ENCODE data around the gene WSCD1.

Gene WSCD1

DNA sequence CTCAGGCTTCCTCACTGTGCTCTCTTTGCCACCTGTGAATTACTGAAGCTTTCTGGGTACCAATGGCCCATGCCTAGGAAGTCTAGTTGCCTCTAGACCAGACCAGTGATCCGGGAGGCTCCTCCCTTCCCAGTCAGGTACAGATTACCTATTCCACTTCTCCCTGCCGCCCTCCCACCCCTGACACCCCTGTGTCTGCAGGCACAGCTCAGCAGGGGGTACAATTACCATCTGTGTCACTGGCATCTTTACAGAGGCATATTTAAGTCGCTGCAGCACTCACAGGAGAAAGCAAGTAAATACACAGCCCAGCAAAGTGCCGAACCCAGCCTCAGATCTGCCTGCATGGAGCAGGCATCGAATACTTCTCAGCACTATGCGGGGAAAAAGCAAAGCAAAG, 5.3 kb upstream of the WSCD1 start:
- no peak for DNase-seq

DNA sequence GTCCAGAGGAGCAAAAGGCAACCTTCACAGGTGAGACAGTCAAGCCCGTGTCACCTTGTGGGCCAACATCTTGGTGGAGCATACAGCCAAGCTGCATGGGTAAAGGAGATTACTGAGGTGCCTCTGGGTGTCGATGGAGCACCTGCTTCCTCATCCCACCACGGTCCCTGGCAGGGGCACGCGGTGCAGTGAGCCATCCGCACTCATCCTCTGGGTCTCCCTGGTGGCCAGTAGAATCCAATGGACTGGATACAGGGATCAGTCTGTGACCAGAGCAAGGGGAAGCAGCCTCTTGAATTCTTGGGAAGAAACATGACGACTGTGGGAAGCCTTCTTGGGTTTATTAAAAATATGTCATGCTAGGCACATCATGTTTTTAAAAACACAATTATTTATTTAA, 4.8 kb upstream of the WSCD1 start:
- no peak for DNase-seq

DNA sequence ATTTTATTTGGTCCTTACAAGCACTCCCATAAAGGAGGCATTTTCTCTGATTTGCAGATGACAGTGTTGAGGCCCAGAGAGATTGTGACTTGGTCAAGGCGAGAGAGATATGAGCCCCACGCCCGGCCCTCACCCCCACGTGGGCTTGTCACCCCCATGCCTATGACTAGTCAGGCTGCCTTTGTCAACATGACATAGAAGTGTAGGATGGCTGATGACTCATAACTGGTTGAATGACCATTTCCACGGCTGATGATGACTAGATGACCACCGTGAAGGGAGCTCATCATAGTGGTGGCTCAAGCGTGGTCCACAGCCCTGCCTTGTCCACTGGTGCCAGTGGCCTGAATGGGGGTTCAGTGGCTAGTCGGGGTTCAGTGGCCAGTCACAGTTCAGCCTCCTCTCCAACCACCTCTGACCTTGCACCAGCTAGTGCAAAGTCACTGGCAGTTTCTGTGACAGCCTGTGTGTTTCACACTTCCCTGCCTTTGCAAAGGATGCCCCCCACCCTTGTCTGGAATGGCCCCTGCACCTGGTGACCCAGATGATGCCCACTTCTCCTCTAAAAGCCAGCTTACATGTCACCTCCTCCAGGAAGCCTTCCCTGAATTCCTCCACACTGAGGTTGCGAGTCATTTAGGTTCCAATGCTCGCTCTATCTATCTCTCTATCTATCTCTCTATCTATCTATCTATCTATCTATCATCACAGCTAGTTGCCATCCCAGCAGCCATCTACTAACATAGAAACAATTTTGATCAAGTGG, 3.8 kb upstream of the WSCD1 start:
- no peak for DNase-seq

DNA sequence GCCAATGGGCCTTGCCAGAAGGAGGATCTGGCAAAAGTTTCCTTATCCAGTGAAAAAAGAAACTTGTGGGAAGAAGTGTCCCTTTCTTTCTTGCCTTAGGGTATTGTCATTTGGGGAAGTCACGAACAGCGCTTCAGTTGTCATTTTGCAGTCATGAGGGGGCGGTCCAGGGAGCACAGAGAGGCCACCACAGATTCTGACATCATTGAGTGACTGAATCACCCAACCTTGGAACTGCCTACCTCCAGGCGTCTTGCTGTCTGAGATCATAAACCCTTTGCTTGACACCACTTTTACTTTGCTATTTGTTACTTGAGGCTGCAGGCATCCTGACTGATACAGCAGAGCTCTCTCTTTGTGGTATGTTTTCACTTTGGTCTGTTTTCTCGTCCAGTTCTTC, 3.1 kb upstream of the WSCD1 start:
- no peak for DNase-seq

DNA sequence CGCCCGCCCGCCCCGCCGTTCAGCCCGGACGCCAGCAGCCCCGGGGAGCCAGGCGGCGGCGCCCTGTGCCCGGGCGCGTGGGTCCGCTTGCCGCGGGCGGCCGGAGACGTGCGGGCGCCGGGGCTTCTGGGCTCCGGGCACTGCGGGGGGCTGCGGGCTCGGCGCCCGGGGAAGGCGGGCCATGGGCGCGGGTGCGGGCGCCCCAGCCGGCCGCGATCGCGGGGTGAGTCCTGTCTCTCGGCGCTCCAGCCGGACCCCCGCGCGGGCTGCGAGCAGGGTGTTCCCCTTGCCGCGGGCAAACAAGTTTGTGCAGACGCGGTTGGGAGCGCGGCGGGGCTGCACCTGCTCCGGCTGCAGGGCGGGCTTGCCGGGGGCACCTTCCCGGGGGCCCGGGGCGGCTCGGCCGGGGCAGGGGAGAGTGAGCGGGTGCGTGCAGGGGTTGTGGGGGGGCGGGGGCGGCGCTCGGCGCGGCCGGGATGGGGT, 292 bp downstream of the WSCD1 start:
- no peak for DNase-seq

DNA sequence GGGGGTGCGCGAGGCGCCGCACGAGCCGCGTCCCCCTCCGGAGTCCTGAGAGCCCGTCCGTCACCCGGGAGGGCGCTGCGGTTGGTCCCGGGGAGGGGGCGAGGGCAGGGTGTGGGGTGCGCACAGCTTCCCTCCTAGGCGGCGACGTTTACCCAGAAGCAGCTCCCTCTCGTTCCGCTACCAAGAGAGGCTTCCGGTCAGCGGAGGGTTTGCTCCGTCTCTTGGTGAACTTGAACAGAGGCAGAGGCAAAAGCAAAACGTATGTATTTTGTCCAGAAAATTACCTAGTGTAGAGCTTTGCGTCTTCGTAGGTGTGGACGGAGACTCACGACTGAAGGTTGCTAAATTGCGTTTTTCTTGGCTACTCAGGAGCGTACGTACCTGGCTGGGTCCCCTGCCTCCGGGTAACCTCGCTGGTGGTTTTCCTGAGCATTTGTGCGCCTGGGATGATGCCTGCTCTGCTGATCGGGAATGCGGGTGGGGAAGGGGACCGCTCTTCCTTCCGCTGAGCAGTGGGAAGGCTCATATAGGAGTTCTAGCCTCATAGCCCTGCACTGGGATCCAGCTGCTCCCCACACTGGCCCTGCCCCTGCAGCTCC, 833 bp downstream of the WSCD1 start:
- no peak for DNase-seq

DNA sequence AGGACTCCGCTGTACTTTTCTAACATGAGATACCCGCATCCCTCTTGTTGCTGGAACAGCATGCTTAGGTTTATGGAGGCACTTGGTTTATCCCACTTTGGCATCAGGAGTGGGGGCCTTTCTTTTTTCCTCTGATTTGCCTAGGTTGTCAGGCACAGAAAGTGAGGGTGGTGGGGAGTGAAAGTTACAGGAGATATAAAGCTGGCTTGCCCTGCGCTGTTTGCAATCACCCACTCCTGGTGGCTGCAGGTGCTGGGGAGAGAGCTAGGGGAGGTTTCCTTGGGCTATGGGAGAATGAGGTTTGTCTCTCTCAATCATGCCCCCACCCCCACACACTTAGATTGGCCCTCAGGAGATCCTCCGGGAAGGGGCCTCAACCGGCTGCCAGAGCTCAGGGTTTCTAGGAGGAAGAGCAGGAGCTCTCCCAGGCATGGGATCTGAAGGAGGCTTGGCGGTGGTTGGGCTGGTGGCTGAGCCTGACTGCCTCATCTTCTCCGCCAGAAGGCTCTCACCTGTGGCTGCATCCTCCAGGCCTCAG, 1.4 kb downstream of the WSCD1 start:
- DNase-seq: no peak

DNA sequence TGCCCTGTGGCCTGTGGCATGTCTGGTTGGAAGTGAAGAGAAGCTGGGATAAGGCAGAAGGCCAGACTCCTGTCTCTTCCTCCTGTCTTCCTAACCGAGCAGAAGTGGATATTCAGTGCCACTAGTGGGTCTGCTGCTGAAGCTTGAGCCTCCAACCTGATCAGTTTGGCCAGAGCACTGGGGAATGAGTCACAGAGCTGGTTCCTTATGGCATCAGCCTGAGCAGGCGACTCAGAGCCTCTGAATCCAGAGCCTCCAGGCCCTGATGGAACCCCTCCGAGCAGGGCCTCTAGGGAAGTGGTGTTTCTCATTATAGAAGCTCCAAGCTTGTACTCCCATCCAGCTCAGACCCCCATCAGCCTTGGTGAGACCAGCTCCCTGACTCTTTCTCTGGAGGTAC, 2.0 kb downstream of the WSCD1 start:
- no peak for DNase-seq

DNA sequence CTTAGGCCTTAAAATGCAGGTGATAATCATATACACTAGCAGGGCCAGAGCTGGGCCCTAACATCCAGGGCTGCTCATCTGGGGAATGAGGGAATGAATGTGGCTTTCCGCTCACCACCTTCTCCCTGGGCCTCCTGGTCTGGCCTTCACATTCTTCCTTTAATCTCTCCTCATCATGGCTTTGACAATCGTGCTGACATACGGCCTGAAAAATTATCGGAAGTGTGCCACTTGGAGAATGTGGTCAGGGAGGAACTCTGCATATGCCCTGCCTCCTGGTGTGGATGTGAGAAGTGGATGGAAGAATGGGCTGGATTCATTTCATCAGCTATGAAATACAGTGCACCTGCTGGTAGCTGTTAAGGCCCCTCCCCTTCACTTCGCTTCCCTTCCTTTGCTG, 2.4 kb downstream of the WSCD1 start:
- no peak for DNase-seq

DNA sequence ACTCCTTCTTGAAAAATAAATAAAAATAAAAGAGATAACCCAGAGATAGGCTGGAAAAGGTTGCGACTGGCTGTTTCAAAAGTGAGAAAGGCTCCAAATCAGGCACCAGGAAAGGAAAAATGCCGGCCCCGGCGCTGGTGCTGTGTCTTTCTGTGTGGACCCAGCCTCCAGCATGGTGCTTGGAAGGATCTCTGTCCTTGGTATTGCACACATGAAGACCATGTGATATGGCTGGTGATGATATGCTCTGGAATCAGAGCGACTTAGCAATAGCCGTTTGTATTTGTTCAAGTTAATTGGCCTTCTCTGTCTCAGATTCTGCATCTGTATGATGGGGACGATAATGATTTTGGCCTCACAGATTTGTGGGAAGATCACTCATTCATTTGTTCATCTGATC, 3.4 kb downstream of the WSCD1 start:
- no peak for DNase-seq

DNA sequence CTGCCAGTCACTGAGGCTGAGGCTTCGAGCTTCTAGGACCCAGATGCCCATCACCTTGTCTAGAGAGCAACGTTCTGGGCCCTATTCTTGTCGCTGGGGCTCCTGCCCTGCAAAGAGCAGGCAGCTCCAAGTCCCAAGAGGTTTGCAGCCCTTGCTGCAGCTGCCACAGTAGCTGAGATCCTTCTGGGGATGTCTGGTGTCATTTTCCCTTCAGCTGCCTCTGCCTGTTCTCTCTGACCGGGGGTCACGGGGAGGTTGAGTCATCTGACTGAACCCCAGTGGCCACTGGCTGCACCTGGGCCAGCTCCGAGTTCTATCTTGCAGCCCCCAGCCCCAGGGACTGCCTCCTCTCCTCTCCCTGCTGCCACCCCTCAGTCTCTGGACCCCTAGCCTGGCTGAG, 4.9 kb downstream of the WSCD1 start:
- no peak for DNase-seq

DNA sequence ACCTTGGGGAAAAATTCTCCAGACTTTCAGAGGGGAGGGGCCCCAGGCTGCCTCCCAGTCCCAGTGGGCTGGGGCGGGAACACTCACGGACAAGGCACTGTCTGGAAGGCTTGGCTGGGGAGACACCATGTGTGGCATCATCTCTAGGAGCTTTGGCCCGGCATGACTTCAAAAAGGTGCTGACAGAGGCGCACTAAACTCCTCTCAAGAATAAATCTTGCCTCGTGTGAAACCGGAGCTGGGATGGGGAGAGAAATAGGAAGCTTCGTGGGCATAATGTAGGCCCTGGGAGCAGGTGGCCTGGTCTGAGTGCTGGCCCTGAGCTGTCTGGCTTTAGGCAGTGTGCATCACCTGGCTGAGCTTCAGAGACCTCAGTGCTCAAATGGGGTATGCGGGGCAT, 5.7 kb downstream of the WSCD1 start:
- DNase-seq: no peak

DNA sequence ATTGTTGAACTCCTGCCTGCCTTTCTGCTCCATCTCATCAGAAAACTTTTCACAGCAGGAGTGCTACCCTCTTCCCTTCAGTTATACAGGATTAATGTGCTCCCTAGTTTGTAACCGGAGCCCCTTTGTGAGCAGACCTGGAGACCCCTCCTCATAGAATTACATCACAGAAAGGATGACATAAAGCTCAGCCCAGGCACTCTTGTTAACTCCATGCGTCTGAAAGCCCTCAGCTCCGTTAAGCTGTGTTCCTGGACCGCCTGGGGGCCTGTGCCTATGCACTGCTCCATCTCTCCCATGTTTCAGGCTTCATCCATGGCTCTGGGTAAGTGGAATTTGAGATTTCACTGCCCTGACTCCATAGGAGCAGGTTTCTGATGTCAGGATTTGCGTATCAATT, 7.6 kb downstream of the WSCD1 start:
- no peak for DNase-seq

DNA sequence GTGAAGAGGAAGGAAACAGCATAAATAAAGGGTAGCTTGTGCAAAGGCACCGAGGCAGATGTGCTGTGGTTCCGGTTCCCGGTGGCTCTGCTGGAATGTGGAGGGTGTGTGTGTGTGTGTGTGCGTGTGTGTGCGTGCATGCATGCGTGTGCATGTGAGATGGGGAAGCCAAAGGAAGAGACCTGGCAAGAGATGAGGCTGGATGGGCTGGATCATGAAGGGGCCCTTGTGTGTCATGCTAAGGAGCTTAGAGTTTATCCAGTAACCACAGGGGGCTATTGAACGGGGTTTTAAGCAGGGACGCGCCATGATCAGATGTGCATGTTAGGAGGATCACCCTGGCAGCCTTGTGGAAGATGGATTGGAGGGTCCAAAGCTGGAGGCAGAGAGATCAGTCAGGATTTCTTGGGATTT, 8.3 kb downstream of the WSCD1 start:
- DNase-seq: no peak

DNA sequence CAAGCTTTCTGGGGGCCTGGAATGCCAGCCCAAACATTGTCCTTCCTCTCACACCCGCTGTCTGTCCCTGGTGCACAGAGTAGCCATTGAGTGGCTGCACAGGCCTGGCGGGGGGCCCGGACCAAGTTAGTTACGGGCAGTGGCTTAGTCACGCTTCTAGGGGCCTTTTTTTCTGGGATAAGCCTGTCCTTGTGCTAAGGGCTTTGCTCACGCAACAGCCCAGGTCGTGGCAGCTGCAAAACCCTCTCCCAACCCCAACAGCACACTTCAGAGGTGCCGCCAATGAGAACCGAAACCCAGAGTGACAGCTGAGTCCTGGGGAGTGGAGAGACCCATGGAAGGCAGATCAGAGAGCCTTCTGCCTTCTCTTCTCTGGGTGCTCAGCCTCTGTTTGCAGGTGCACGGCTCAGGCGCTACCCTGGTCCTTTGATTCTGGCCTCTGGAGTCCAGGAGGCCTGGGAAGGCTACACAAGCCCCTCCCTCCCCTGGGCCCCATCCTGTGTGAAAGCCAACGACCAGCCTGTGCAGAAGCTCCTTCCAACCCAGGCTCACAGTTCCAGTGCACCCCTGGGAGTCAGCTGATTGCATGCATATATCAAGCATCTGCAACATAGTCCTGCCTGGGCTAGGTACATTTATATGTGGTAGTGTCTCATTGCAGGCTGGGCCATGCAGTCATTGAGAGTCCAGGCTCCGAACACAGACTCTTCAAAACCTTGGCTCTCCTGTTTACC, 9.1 kb downstream of the WSCD1 start:
- DNase-seq: no peak

DNA sequence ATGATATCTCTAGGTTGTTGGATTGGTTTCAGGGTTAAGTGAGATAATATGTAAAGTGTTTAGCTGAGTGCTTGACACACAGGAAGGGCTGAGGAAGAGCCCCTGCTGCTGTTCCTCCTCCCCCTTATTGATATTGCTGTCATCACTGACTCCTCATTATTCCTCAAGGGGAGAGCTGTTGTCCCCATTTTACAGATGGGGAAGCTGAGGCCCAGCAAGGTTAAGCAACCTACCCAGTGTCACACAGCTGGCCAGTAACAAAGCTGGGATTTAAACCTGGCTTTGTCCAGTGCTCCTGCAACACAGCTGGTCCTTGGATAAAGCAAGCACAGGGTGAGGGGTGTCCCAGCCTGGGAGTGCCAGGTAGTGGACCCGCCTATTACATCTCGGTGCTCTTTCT, 9.8 kb downstream of the WSCD1 start:
- no peak for DNase-seq

DNA sequence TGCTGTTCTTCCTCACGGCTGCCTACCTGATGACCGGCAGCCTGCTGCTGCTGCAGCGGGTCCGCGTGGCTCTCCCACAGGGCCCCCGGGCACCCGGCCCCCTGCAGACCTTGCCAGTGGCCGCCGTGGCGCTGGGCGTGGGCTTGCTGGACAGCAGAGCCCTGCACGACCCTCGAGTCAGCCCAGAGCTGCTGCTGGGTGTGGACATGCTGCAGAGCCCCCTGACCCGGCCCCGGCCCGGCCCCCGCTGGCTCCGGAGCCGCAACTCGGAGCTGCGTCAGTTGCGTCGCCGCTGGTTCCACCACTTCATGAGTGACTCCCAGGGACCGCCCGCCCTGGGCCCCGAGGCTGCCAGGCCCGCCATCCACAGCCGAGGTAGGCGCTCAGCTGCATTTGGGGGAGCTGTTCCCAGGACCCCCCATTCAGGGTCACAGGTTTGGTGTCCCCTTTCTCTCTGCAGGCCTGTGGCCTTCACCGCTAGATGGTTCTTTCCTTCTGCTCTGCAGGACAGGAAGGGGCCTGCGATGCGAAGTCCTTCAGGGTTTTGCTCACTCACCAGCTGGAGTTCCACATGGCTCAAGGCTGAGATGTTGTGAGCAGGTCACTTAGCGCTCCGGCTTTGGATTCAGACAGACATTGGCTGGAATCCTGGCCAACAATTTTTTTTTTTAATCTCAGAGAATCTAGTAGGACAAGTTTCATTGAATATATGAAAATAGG, 10.7 kb downstream of the WSCD1 start:
- no peak for DNase-seq

DNA sequence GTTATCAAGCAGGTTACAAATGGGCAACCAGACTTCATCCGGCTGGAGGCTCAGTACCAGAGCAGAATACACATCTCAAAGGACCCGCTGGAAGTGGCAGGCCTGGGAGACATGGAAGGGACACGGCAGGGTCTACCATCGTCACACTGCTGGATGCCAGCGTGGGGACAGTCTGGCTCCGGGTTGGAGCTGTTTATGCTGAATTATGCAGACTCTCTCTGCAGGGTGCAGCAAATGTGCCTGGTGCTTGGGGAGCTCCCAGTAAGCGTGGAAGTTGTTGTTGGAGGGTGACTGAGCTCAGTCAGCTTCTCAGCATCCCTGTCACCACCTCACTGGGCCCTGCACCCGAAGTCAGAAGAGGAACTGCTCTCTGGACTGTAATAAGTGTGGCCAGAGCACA, 12.2 kb downstream of the WSCD1 start:
- DNase-seq: no peak

DNA sequence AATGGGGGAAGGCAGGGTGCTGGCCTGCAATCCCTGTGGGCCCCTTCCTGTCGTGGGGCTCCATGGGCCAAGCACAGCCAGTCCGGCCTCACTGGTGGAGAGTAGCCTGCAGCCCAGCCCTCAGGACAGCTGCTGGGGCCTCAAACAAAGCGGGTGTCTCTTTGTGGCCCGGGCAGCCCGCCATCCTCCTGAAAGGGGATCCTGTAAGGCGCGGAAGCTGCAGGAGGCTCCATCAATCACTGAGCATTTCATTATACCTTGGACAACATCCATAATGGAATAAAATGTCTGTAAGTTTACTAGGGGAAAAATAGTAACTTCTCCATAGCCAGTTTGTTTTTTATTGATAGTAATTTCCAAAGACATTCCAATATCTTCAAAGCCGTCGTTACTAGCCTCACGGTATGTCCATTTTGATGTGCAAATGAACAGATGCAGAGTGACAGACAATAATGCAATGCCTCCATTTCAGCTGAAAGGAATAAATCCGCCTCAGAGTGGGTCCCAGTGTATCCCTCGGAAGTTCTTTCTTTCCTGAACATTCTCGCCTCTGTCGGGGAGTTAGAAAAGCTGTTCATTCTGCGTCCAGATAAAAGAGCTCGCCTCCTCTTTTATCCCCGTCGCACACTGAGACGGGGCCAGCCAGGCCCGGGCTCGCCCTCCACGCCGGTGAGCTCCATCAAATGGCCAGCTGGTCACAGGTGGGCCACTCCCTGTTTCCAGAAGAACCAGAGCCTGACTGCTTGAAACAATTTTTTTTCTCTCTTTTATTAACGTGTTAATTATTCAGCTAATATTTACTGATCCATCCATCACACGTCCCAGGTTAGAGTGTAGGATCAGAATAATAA, 14.4 kb downstream of the WSCD1 start:
- no peak for DNase-seq

DNA sequence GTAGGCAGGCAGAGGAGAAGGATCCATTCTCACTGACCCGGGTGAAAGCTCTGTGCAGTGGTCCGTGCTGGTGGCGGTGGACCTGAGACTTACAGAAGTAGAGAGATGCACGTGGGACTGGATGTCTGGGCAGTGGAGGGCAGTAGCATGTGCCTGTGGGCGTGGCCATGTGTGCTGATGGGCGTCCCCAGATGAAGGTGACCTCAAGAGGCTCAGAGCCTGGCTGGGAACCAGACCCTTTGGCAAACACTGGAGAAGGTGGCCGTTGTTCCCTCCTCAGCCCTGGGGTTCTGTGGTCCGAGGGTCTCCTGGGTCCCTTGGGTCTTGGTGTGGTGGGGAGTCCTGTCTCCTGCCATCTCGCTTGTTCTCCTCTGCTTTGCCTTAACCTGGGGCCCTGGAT, 15.6 kb downstream of the WSCD1 start:
- DNase-seq: no peak

DNA sequence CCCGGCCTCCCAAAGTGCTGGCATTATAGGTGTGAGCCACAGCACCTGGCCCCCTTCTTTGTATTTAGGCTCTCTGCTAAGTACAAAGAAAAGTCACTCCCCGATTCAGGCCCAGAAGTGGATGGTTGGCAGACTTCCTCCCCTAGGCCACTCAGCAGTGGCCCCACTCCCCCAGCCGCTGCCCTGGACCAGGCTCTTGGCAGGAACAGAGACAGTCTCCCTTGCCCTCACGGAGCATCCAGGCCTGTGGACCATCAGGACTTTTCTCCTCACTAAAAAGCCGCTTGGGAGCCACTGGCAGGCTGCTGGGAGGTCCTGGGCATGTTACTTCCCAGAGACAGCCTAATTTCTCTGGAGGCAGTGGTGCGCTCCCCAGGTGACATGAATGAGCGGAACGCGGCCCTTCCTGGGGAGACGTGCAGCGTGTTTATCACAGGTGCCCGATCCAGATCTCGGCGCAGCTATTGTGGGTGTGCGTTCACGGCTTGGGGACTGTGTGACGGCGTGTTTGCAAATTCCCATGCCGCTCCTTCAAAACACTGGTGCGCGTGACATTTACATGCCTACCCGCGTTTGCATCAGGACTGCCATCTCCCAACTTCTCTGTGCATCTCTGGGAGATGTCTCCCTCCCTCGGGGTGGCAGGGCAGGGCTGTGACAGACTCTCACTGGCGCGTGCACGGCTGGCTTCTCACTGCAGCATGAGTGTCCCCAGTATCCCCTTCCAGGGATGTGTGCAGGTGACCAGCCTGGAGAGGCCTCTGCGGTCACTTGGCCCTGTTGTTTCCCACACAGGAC, 16.6 kb downstream of the WSCD1 start:
- no peak for DNase-seq
